K562 (cell line): Measurements from ENCODE around the gene S100A9. TPM values are rescaled to one million over a fixed set of nuclear protein-coding genes. Genes with fewer than 3 reads are reported as not detected.

Experiments used
- ATAC-seq: fragments of 200-7000 bp; cut with Tn5 transposase; 3 replicates; pipeline ENCODE4 v1.9.1; 2020; ENCODE audit warnings: moderate library complexity
- BruUV-seq: library from RNA; stranded (reverse); fragments of 400-500 nt; replicated peaks from 2 replicates; lab custom pipeline; 2021; lab: Mats Ljungman, UMichigan
- CTCF ChIA-PET: fragments of 300-600 bp; formaldehyde crosslinking; extraction: SDS; loops from one replicate; lab custom pipeline; 2021; ENCODE audit warnings: low intra/inter-chr PET ratio; lab: Yijun Ruan, JAX
- POLR2A ChIA-PET: fragments of 300-600, 350-650 bp; sonication (Branson Sonifier 250); formaldehyde crosslinking; extraction: SDS; loops from one replicate; lab custom pipeline; 2021; ENCODE audit warnings: antibody characterized with exemption, inconsistent platforms; lab: Yijun Ruan, JAX
- DNase-seq, 4 experiments: peaks; one replicate each; pipeline versions ENCODE4 v3.0.0 to v3.0.0-alpha.2; 2011 to 2018; ENCODE audit warnings: low spot score in 3 of 4, mixed read lengths in 3 of 4; ENCODE audit errors: extremely low read depth in 1 of 4
- FAIRE-seq: peaks from 2 replicates; lab custom pipeline; 2011; peaks lifted over from hg19 to GRCh38; lab: Jason Lieb, UNC
- H2AFZ ChIP-seq: 2 replicates; pipeline ENCODE4 v1.6.0; 2011; ENCODE audit warnings: low read depth, low read length, control low read depth, inconsistent platforms
- H3K27ac ChIP-seq: fragments of 200-600 bp; 3 replicates; pipeline ENCODE4 v1.8.0; 2011; ENCODE audit warnings: low read depth, mild to moderate bottlenecking, control low read depth, inconsistent platforms, low read length, moderate library complexity, mixed read lengths; ENCODE audit errors: extremely low read depth
- H3K27me3 ChIP-seq, 2 experiments: fragments of 300-600 bp in 1 of 2; 2 replicates in 1 of 2; 3 replicates in 1 of 2; pipeline versions ENCODE4 v1.6.0 to v1.8.0; 2011; ENCODE audit warnings: inconsistent platforms in 2 of 2, low read length in 2 of 2, mild to moderate bottlenecking in 1 of 2, mixed read lengths in 1 of 2, moderate library complexity in 1 of 2; ENCODE audit not compliant: control insufficient read depth in 2 of 2, insufficient read depth in 2 of 2
- H3K36me3 ChIP-seq: fragments of 300-600 bp; 3 replicates; pipeline ENCODE4 v1.8.0; 2011; ENCODE audit warnings: mild to moderate bottlenecking, low read length, inconsistent platforms; ENCODE audit not compliant: control insufficient read depth, insufficient read depth
- H3K4me1 ChIP-seq, 2 experiments: fragments of 200-600 bp in 1 of 2; replicated peaks in 1 of 2; 2 replicates in 1 of 2; 3 replicates in 1 of 2; pipeline versions ENCODE4 v1.5.1 to v1.8.0; 2011; ENCODE audit warnings: inconsistent platforms in 2 of 2, low read length in 2 of 2, mild to moderate bottlenecking in 1 of 2, mixed read lengths in 1 of 2, moderate library complexity in 1 of 2; ENCODE audit not compliant: control insufficient read depth in 2 of 2, insufficient read depth in 2 of 2
- H3K4me2 ChIP-seq: 2 replicates; pipeline ENCODE4 v1.6.1; 2011; ENCODE audit warnings: low read length, control low read depth, inconsistent platforms, mixed read lengths; ENCODE audit not compliant: insufficient read depth
- H3K4me3 ChIP-seq: fragments of 200-600 bp; sonication (generic), shearing (Covaris generic); 2 replicates; pipeline ENCODE4 v1.5.1; 2016; ENCODE audit warnings: control low read depth, inconsistent platforms
- H3K79me2 ChIP-seq: fragments of 200-600 bp; 3 replicates; pipeline ENCODE4 v1.8.0; 2011; ENCODE audit warnings: low read length, inconsistent platforms; ENCODE audit not compliant: control insufficient read depth, insufficient read depth
- H3K9ac ChIP-seq, 2 experiments: 2 replicates each; pipeline versions ENCODE4 v1.6.0 to v1.6.1; 2011; ENCODE audit warnings: low read depth in 2 of 2, low read length in 2 of 2, control low read depth in 1 of 2, inconsistent platforms in 1 of 2, mild to moderate bottlenecking in 1 of 2, mixed read lengths in 1 of 2; ENCODE audit not compliant: insufficient read depth in 1 of 2
- H3K9me1 ChIP-seq: one replicate; pipeline ENCODE4 v1.6.0; 2011; ENCODE audit warnings: inconsistent platforms, mild to moderate bottlenecking, low read length, moderate library complexity; ENCODE audit not compliant: control insufficient read depth, insufficient read depth
- H3K9me3 ChIP-seq: replicated peaks from 2 replicates; pipeline ENCODE4 v1.5.1; 2011; ENCODE audit warnings: low read depth, low read length, inconsistent platforms; ENCODE audit not compliant: control insufficient read depth, insufficient read depth
- H4K20me1 ChIP-seq: replicated peaks from 2 replicates; pipeline ENCODE4 v1.6.1; 2011; ENCODE audit warnings: low read length, inconsistent platforms, mixed read lengths; ENCODE audit not compliant: control insufficient read depth, insufficient read depth
- ATF4 ChIP-seq: fragments of 450-650 bp; formaldehyde crosslinking; IDR thresholded peaks from 2 replicates; pipeline ENCODE4 v1.4.0; 2022; ENCODE audit warnings: mild to moderate bottlenecking, moderate library complexity
- CEBPG ChIP-seq, 3 experiments: fragments of 200-800 bp in 1 of 3; sonication (Bioruptor generic) in 1 of 3; sonication (generic) in 1 of 3; formaldehyde crosslinking in 1 of 3; IDR thresholded peaks in 2 of 3; conservative IDR thresholded peaks in 1 of 3; 2 replicates each; pipeline versions ENCODE4 v1.6.1 to v1.8.0; 2016 to 2022; ENCODE audit warnings: missing compliant biosample characterization in 2 of 3, missing genetic modification characterization in 2 of 3, mild to moderate bottlenecking in 1 of 3, missing genetic modification reagents in 1 of 3
- CTBP1 ChIP-seq: fragments of 450-650 bp; IDR thresholded peaks from 2 replicates; pipeline ENCODE4 v1.6.1; 2016; ENCODE audit warnings: borderline replicate concordance
- PHB ChIP-seq: fragments of 250-450 bp; sonication (Bioruptor Pico); IDR thresholded peaks from 2 replicates; pipeline ENCODE4 v1.5.0; 2021
- RAD21 ChIP-seq, 2 experiments: fragments of 250-450 bp in 1 of 2; fragments of 450-650 bp in 1 of 2; sonication (Bioruptor Pico) in 1 of 2; formaldehyde crosslinking in 1 of 2; IDR thresholded peaks in 1 of 2; conservative IDR thresholded peaks in 1 of 2; 2 replicates each; pipeline versions ENCODE4 v1.4.0 to v1.8.0; 2020 to 2022; ENCODE audit warnings: mild to moderate bottlenecking in 2 of 2, moderate library complexity in 1 of 2
- REST ChIP-seq, 2 experiments: fragments of 450-650 bp; formaldehyde crosslinking in 1 of 2; IDR thresholded peaks; 2 replicates each; pipeline versions ENCODE4 v1.4.0 to v1.6.1; 2014 to 2020; ENCODE audit warnings: mild to moderate bottlenecking in 2 of 2, borderline replicate concordance in 1 of 2, low read depth in 1 of 2
- RNF2 ChIP-seq: sonication (generic); IDR thresholded peaks from 2 replicates; pipeline ENCODE4 v1.6.1; 2016
- TFAP4 ChIP-seq: sonication (generic); formaldehyde crosslinking; IDR thresholded peaks from 2 replicates; pipeline ENCODE4 v1.8.0; 2022; ENCODE audit warnings: missing genetic modification reagents, mild to moderate bottlenecking, moderate library complexity, borderline replicate concordance
- YBX1 ChIP-seq: fragments of 450-650 bp; IDR thresholded peaks from 2 replicates; pipeline ENCODE4 v1.7.1; 2016; ENCODE audit warnings: mild to moderate bottlenecking
- ZNF311 ChIP-seq: fragments of 250-450 bp; sonication (Bioruptor Pico); IDR thresholded peaks from 2 replicates; pipeline ENCODE4 v1.4.0; 2020; ENCODE audit warnings: mild to moderate bottlenecking, moderate library complexity
- WGBS: fragments of 100-300 bp; shearing (Covaris generic); methylation state at CpG from one replicate; pipeline ENCODE4 v1.1.6; 2016; ENCODE audit warnings: low coverage, mixed read lengths; ENCODE audit not compliant: insufficient coverage; ENCODE audit errors: missing lambda C conversion rate; 5-methylcytosine and 5-hydroxymethylcytosine counted together
- in situ Hi-C: fragments of 300-500 bp; cut with MboI; formaldehyde crosslinking; loops from 4 replicates; pipeline ENCODE4 v1.15.0; 2018; ENCODE audit warnings: inconsistent platforms, mixed read lengths
- intact Hi-C: fragments of 100-400 bp; cut with micrococcal nuclease; formaldehyde crosslinking; loops from 2 replicates; pipeline ENCODE4 v1.14.2; 2022
- polyA plus RNA-seq, 8 experiments: library from polyadenylated mRNA; depleted of rRNA in 4 of 8; stranded (reverse) in 5 of 8; unstranded in 3 of 8; fragments of >200 nt; fragmentation: Nextera tagmentation in 2 of 8; fragmentation: Illumina TruSeq in 1 of 8; extraction: Ambion mirVana in 2 of 8; extraction: Trizol in 1 of 8; gene quantifications; 2 replicates each; pipeline versions ENCODE4 v1.2.1 to v1.2.3, GENCODE V29; 2011 to 2014; ENCODE audit warnings: inconsistent platforms in 1 of 8, missing spikeins in 1 of 8
- total RNA-seq, 7 experiments: library from RNA; depleted of rRNA in 6 of 7; stranded (reverse); fragments of >200 nt in 6 of 7; fragmentation: Illumina TruSeq in 2 of 7; extraction: Trizol in 2 of 7; gene quantifications; 2 replicates each; pipeline versions ENCODE4 v1.2.1 to v1.2.3, GENCODE V29; 2011 to 2021; ENCODE audit warnings: low replicate concordance in 1 of 7

Gene S100A9
- total and polyA plus RNA-seq, 9 of the 15 experiments (the other 6 are each of a cell fraction or from before 2014, with no cell fraction given): 0.80 TPM; not detected in 8

- Histone ChIP-seq H3K4me3 (no peak within 1 kb of the TSS), H3K27ac (no peak within 1 kb of the TSS), H3K79me2 (no peaks in the 10 kb centered on the region), H3K9ac (no peak within 1 kb of the TSS), H2AFZ (no peak within 1 kb of the TSS), H3K9me1 (no peaks in the 10 kb centered on the region), H3K4me2 (no peak within 1 kb of the TSS), H3K36me3 (no peaks in the 10 kb centered on the region), H3K27me3 (peaks cover 0 to 18% of the 10 kb centered on the region in 2 experiments; a peak in 3 of 5 replicates), H4K20me1 (no peaks in the 10 kb centered on the region), H3K9me3 (no peaks in the 10 kb centered on the region), H3K4me1 (no peaks in the 10 kb centered on the region)
- DNase-seq (peak in 1 of 4 experiments; percentile 34), FAIRE-seq (no peak), ATAC-seq (peak; percentile 85)
- ChIA-PET POLR2A (interaction anchor here (0.6 to 1.5 kb wide), 2 partner anchors 31 to 831 kb away, joined by 3 to 4 read pairs; no protein-coding TSS in a partner anchor), CTCF (interaction anchor here (0.7 to 1.4 kb wide), 3 partner anchors 15 to 182 kb away, joined by 3 to 5 read pairs (median 4); no protein-coding TSS in a partner anchor)
- in situ Hi-C loops (no loop called here), intact Hi-C loops (no loop called here)
- WGBS: 4% methylated on average over 4 of the region's 4 CpGs
- BruUV-seq: no TSS peak
- no peak for TF ChIP-seq ATF4
- no peak for TF ChIP-seq YBX1
- TF ChIP-seq PHB (CRISPR knock-in tag): no peak
- peak; percentile 76; the same call in 1 of the 2 replicates for TF ChIP-seq TFAP4
- TF ChIP-seq CTBP1: peak; percentile 59; the same call in 1 of the 2 replicates
- TF ChIP-seq CEBPG (CRISPR knock-in tag; IDR thresholded peaks at IDR 0.05): no peak
- TF ChIP-seq CEBPG (tag; conservative IDR thresholded peaks at IDR 0.05 in 1 of 2, IDR thresholded peaks at IDR 0.05 in 1 of 2): peak in 1 of 2 experiments; percentile 51; a peak in 1 of 4 replicates
- peak; percentile 53; the same call in 1 of the 2 replicates for TF ChIP-seq REST (IDR thresholded peaks at IDR 0.05; ENCODE audit: borderline replicate concordance)
- no peak for TF ChIP-seq REST (CRISPR knock-in tag; IDR thresholded peaks at IDR 0.05; ENCODE audit: low read depth)
- TF ChIP-seq RNF2: no peak
- peak in 1 of 2 experiments; percentile 59; a peak in 3 of 4 replicates for TF ChIP-seq RAD21 (CRISPR knock-in tag; conservative IDR thresholded peaks at IDR 0.05 in 1 of 2, IDR thresholded peaks at IDR 0.05 in 1 of 2)
- no peak for TF ChIP-seq ZNF311 (CRISPR knock-in tag)
These were observed 45.0 kb upstream of the S100A9 start, which contains the start of gene PGLYRP3 for GRCh38 chr1:153312570-153313186. PGLYRP3 (minus strand) TSS chr1:153312952; CDS start chr1:153310665, 2,287 bp downstream.
